Naive thymus-derived CD4-positive, alpha-beta T cell (primary cell): ENCODE measurements around the gene HABP4. TPM values are rescaled to one million over a fixed set of nuclear protein-coding genes. Genes with fewer than 3 reads are reported as not detected.

Source experiments
- ATAC-seq: fragments of 150-1000 bp; cut with Tn5 transposase; 2 replicates; pipeline ENCODE4 v1.10.0; 2021; ENCODE audit warnings: mild to moderate bottlenecking, moderate library complexity
- CTCF ChIA-PET: fragments of 350-600 bp; sonication (Branson Sonifier 250); formaldehyde crosslinking; loops from one replicate; lab custom pipeline; 2021; ENCODE audit warnings: antibody characterized with exemption; lab: Charles Lee
- POLR2A ChIA-PET: fragments of 350-600 bp; sonication (Branson Sonifier 250); formaldehyde crosslinking; loops from one replicate; lab custom pipeline; 2021; ENCODE audit warnings: antibody characterized with exemption, inconsistent platforms; lab: Charles Lee
- DNase-seq, 9 donors: peaks; one replicate each; pipeline versions ENCODE4 v3.0.0 to v3.0.0-alpha.2; 2020 to 2022; ENCODE audit warnings: mixed read lengths in 1 of 9
- H3K27ac ChIP-seq: one replicate; pipeline ENCODE4 v1.7.0; 2013; ENCODE audit warnings: mild to moderate bottlenecking, low read depth, low read length, moderate library complexity
- H3K27me3 ChIP-seq, 2 donors: one replicate each; pipeline ENCODE4 v1.7.0; 2013; ENCODE audit warnings: low read length in 2 of 2, mild to moderate bottlenecking in 2 of 2, moderate library complexity in 2 of 2; ENCODE audit not compliant: control insufficient read depth in 2 of 2, insufficient read depth in 2 of 2
- H3K36me3 ChIP-seq, 3 experiments: 1 replicate in 2 of 3; 2 replicates in 1 of 3; pipeline ENCODE4 v1.7.0; 2013; ENCODE audit warnings: low read length in 3 of 3, mild to moderate bottlenecking in 3 of 3, moderate library complexity in 1 of 3; ENCODE audit not compliant: insufficient read depth in 3 of 3, control insufficient read depth in 2 of 3
- H3K4me1 ChIP-seq, 2 donors: one replicate each; pipeline ENCODE4 v1.7.0; 2013; ENCODE audit warnings: low read length in 2 of 2, mild to moderate bottlenecking in 2 of 2, moderate library complexity in 1 of 2; ENCODE audit not compliant: control insufficient read depth in 2 of 2, insufficient read depth in 2 of 2
- H3K4me3 ChIP-seq: 2 replicates; pipeline ENCODE4 v1.7.0; 2013; ENCODE audit warnings: mild to moderate bottlenecking, low read length
- H3K9me3 ChIP-seq, 3 experiments: 1 replicate in 2 of 3; 2 replicates in 1 of 3; pipeline ENCODE4 v1.7.0; 2013; ENCODE audit warnings: low read length in 3 of 3; ENCODE audit not compliant: control insufficient read depth in 2 of 3
- H3K27ac Mint-ChIP-seq, 9 donors: one replicate each; pipeline ENCODE4 v1.8.0; 2020 to 2022; ENCODE audit warnings: mixed read lengths in 9 of 9, mild to moderate bottlenecking in 8 of 9, moderate library complexity in 5 of 9, inconsistent platforms in 2 of 9
- H3K27me3 Mint-ChIP-seq, 5 donors: one replicate each; pipeline ENCODE4 v1.8.0; 2021 to 2022; ENCODE audit warnings: mixed read lengths in 5 of 5, mild to moderate bottlenecking in 1 of 5
- H3K36me3 Mint-ChIP-seq, 5 donors: one replicate each; pipeline ENCODE4 v1.8.0; 2020 to 2022; ENCODE audit warnings: mixed read lengths in 5 of 5, mild to moderate bottlenecking in 3 of 5, inconsistent platforms in 1 of 5
- H3K4me1 Mint-ChIP-seq, 7 donors: one replicate each; pipeline ENCODE4 v1.8.0; 2020 to 2022; ENCODE audit warnings: mixed read lengths in 7 of 7, mild to moderate bottlenecking in 3 of 7, inconsistent platforms in 1 of 7
- H3K4me3 Mint-ChIP-seq, 10 donors: one replicate each; pipeline ENCODE4 v1.8.0; 2020 to 2022; ENCODE audit warnings: mild to moderate bottlenecking in 10 of 10, mixed read lengths in 10 of 10, moderate library complexity in 6 of 10, inconsistent platforms in 2 of 10
- H3K9me3 Mint-ChIP-seq, 11 donors: one replicate each; pipeline ENCODE4 v1.8.0; 2020 to 2022; ENCODE audit warnings: mixed read lengths in 11 of 11, mild to moderate bottlenecking in 4 of 11, inconsistent platforms in 1 of 11, moderate library complexity in 1 of 11
- intact Hi-C, 2 donors: fragments of 100-400 bp; cut with micrococcal nuclease; formaldehyde crosslinking; loops; one replicate each; pipeline ENCODE4 v1.15.1; 2023
- polyA plus RNA-seq, 2 donors: library from polyadenylated mRNA; unstranded; fragments of 300-500 nt; fragmentation: Illumina TruSeq; gene quantifications; one replicate each; pipeline ENCODE4 v1.2.3, GENCODE V29; 2021
- total RNA-seq, 6 experiments: library from RNA in 5 of 6; stranded (reverse) in 5 of 6; gene quantifications; 1 replicate in 5 of 6; 2 replicates in 1 of 6; pipeline ENCODE4 v1.2.3 and lab custom pipeline; 2021 to 2026

HABP4 gene
- total and polyA plus RNA-seq, 7 experiments from 2014 or later: 6.6 to 40.3 (median 23.9) TPM

GRCh38 chr9:96513622-96514021, 63.7 kb downstream of the HABP4 start:
- DNase-seq (no peak), ATAC-seq (no peak)
- H3K9me3 Mint-ChIP-seq: no peaks in the 10 kb centered on the region
- H3K4me3 ChIP-seq: no peak overlapping the region
- no peak overlapping the region for H3K27ac Mint-ChIP-seq
- no peaks in the 10 kb centered on the region for H3K27me3 Mint-ChIP-seq
- peaks cover 4 to 11% (median 4%) of the 10 kb centered on the region in 7 donors for H3K4me1 Mint-ChIP-seq
- CTCF ChIA-PET: interaction anchor here (1.2 kb wide), 1 partner anchor 23 kb away, joined by 3 read pairs; no protein-coding TSS in a partner anchor
- H3K36me3 ChIP-seq: no peaks in the 10 kb centered on the region
- H3K4me3 Mint-ChIP-seq: no peak overlapping the region
- POLR2A ChIA-PET: no interaction called here
- no peaks in the 10 kb centered on the region for H3K9me3 ChIP-seq
- H3K4me1 ChIP-seq: no peaks in the 10 kb centered on the region
- intact Hi-C loops: no loop called here
- H3K27ac ChIP-seq: no peak overlapping the region
- no peaks in the 10 kb centered on the region for H3K27me3 ChIP-seq
- peaks cover 0 to 25% (median 16%) of the 10 kb centered on the region in 5 donors for H3K36me3 Mint-ChIP-seq

GRCh38 chr9:96514108-96514799, 64.3 kb downstream of the HABP4 start:
- Histone ChIP-seq H3K36me3 (no peaks in the 10 kb centered on the region), H3K27me3 (no peaks in the 10 kb centered on the region), H3K9me3 (no peaks in the 10 kb centered on the region), H3K4me3 (no peak overlapping the region), H3K4me1 (no peaks in the 10 kb centered on the region), H3K27ac (no peak overlapping the region)
- Mint-ChIP-seq H3K4me3 (no peak overlapping the region), H3K9me3 (no peaks in the 10 kb centered on the region), H3K27me3 (no peaks in the 10 kb centered on the region), H3K27ac (no peak overlapping the region), H3K36me3 (peaks cover 0 to 23% (median 13%) of the 10 kb centered on the region in 5 donors), H3K4me1 (peaks cover 4 to 11% (median 4%) of the 10 kb centered on the region in 7 donors)
- CTCF ChIA-PET: no interaction called here
- DNase-seq (no peak), ATAC-seq (no peak)
- intact Hi-C loops: no loop called here
- POLR2A ChIA-PET: no interaction called here

GRCh38 chr9:96514800-96515158, 64.8 kb downstream of the HABP4 start:
- Mint-ChIP-seq H3K4me1 (peaks cover 4 to 8% (median 4%) of the 10 kb centered on the region in 7 donors), H3K9me3 (no peaks in the 10 kb centered on the region), H3K36me3 (peaks cover 0 to 23% (median 10%) of the 10 kb centered on the region in 5 donors), H3K4me3 (no peak overlapping the region), H3K27me3 (no peaks in the 10 kb centered on the region), H3K27ac (no peak overlapping the region)
- Histone ChIP-seq H3K4me1 (no peaks in the 10 kb centered on the region), H3K36me3 (no peaks in the 10 kb centered on the region), H3K9me3 (no peaks in the 10 kb centered on the region), H3K27me3 (no peaks in the 10 kb centered on the region), H3K4me3 (no peak overlapping the region), H3K27ac (no peak overlapping the region)
- intact Hi-C loops: no loop called here
- ChIA-PET CTCF (interaction anchor here (0.6 kb wide), 1 partner anchor 198 kb away, joined by 3 read pairs; no protein-coding TSS in a partner anchor), POLR2A (no interaction called here)
- ATAC-seq: no peak
- no peak for DNase-seq

- Histone ChIP-seq H3K27me3 (no peaks in the 10 kb centered on the region), H3K4me1 (no peaks in the 10 kb centered on the region), H3K9me3 (no peaks in the 10 kb centered on the region), H3K4me3 (no peak overlapping the region), H3K36me3 (no peaks in the 10 kb centered on the region), H3K27ac (no peak overlapping the region)
- DNase-seq (no peak), ATAC-seq (no peak)
- POLR2A ChIA-PET: no interaction called here
- no peak overlapping the region for H3K27ac Mint-ChIP-seq
- H3K4me1 Mint-ChIP-seq: peaks cover 0 to 4% (median 0%) of the 10 kb centered on the region in 7 donors
- no peak overlapping the region for H3K4me3 Mint-ChIP-seq
- no peaks in the 10 kb centered on the region for H3K9me3 Mint-ChIP-seq
- no peaks in the 10 kb centered on the region for H3K27me3 Mint-ChIP-seq
- intact Hi-C loops: no loop called here
- CTCF ChIA-PET: interaction anchor here (0.6 kb wide), 1 partner anchor 199 kb away, joined by 3 read pairs; no protein-coding TSS in a partner anchor
- H3K36me3 Mint-ChIP-seq: peaks cover 0 to 24% (median 13%) of the 10 kb centered on the region in 5 donors
Observed at GRCh38 chr9:96515621-96516470, 65.9 kb downstream of the HABP4 start.

- Mint-ChIP-seq H3K4me1 (peaks cover 7 to 25% (median 20%) of the 10 kb centered on the region in 7 donors), H3K36me3 (peaks cover 0 to 38% (median 14%) of the 10 kb centered on the region in 5 donors), H3K9me3 (no peaks in the 10 kb centered on the region), H3K27me3 (no peaks in the 10 kb centered on the region), H3K4me3 (no peak overlapping the region), H3K27ac (no peak overlapping the region)
- Histone ChIP-seq H3K27ac (no peak overlapping the region), H3K36me3 (no peaks in the 10 kb centered on the region), H3K4me3 (no peak overlapping the region), H3K4me1 (peaks cover 0 to 9% of the 10 kb centered on the region in 2 donors), H3K9me3 (no peaks in the 10 kb centered on the region), H3K27me3 (no peaks in the 10 kb centered on the region)
- DNase-seq (no peak), ATAC-seq (no peak)
- intact Hi-C loops: no loop called here
- ChIA-PET CTCF (no interaction called here), POLR2A (no interaction called here)
Observed at GRCh38 chr9:96519095-96519494, 69.1 kb downstream of the HABP4 start.

- no peak for ATAC-seq
- H3K36me3 ChIP-seq: no peaks in the 10 kb centered on the region
- H3K4me3 Mint-ChIP-seq: no peak overlapping the region
- no peak for DNase-seq
- no peaks in the 10 kb centered on the region for H3K9me3 ChIP-seq
- H3K27me3 Mint-ChIP-seq: no peaks in the 10 kb centered on the region
- peak overlapping the region in 2 of 9 donors; percentile 12 to 51 for H3K27ac Mint-ChIP-seq
- no peak overlapping the region for H3K27ac ChIP-seq
- ChIA-PET POLR2A (no interaction called here), CTCF (no interaction called here)
- H3K9me3 Mint-ChIP-seq: no peaks in the 10 kb centered on the region
- peaks cover 0 to 35% (median 10%) of the 10 kb centered on the region in 5 donors for H3K36me3 Mint-ChIP-seq
- H3K4me1 Mint-ChIP-seq: peaks cover 7 to 25% (median 20%) of the 10 kb centered on the region in 7 donors
- intact Hi-C loops: no loop called here
- H3K27me3 ChIP-seq: no peaks in the 10 kb centered on the region
- no peak overlapping the region for H3K4me3 ChIP-seq
- peaks cover 0 to 9% of the 10 kb centered on the region in 2 donors for H3K4me1 ChIP-seq
Observed at GRCh38 chr9:96519787-96520186, 69.8 kb downstream of the HABP4 start.
